ENCODE results near the gene ZCCHC2. TPM values are rescaled to one million over a fixed set of nuclear protein-coding genes. Genes with fewer than 3 reads are reported as not detected.

The ZCCHC2 gene
- total RNA-seq, 1 donor from 2014 or later: 18.1 TPM

DNA sequence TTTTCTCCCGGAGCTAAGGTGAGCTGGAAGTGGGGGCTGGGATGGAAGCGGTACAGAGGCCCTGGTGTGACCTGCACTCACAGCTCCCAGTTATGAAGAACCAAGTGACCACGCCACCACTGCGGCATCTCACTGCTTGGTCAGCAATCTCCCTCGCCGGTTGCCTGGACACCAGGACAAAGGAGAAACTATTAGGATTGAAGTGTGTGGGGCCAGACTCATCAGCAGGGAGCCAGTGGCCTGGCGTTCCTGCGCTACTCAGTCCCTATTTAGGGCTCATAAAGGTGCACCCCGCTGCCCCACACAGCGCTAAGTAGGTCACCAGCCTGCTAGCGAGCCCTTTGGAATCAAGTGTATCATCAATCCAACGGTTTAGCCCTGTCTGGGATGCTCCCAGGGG is 82.9 kb downstream of the ZCCHC2 start:
- DNase-seq (ENCODE audit: extremely low read depth, low read depth, low spot score): no peak

DNA sequence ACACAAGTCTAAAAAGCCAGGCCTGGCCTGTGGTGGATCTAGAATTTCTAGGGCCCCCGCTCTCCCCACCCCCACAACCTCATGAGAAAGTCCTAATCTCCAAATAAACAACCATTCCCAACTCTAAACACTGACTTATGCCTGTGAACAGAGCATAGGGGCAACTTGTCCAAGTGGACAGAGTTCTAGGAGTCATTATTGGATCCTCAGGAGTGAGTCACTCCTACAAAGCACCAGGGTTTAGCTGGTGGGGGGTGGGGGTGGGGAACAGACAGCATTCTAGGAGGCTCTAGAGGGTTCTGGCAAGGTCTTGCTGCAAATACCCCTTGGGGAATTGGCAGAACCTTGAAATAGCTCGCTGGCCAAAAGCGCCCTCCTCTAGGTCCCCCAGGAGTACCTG is 83.3 kb downstream of the ZCCHC2 start:
- no peak for DNase-seq (ENCODE audit: extremely low read depth, low read depth, low spot score)

DNA sequence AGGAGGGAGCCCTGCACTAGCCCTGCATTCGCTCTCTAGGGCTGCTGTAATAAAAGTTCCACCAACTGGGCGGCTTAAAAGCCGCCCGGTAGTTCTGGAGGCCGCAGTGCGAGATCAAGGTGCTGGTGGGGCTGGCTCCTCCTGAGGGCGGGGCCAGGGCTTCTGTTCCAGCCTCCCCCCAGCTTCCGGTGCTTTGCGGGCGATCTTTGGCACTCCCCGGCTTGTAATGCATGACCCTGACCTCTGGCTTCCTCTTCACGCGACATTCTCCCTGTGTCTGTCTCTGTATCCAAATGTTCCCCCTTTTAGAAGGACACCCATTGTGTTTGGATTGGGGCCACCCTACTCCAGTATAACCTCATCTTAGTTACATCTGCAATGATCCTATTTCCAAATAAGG is 84.5 kb downstream of the ZCCHC2 start:
- no peak for DNase-seq (ENCODE audit: extremely low read depth, low read depth, low spot score)

DNA sequence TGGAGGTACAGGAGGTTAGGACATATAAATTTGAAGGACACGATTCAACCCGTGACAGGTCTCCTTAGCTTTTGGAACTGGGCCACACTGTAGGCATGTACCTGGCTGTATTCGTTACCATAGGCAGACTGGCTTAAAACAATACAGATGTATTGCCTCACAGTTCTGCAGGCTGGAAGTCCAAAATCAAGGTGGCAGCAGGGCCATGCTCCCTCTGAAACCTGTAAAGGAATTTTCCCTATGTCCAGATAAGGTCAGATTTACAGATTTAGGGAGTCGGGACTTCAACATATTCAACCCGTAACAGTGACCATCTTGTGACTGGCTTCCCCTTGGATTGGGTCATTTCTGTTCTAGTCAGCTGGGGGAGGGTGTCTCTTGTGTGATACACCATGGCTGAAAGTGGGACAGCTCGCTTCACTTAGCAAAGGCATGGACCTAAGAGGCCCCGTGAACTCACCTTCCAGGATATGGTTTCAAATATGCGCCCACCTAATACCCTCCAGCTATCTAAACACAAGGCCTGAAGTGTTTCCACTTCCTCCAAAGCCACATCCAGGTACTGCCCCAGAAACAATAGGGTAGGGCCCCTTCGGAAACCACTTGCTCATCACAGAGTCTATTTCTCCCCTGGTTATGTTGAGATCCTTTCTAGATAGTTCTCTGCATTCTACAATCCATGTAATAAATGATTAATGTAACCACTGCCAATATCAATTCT is 85.0 kb downstream of the ZCCHC2 start:
- no peak for DNase-seq (ENCODE audit: extremely low read depth, low read depth, low spot score)

DNA sequence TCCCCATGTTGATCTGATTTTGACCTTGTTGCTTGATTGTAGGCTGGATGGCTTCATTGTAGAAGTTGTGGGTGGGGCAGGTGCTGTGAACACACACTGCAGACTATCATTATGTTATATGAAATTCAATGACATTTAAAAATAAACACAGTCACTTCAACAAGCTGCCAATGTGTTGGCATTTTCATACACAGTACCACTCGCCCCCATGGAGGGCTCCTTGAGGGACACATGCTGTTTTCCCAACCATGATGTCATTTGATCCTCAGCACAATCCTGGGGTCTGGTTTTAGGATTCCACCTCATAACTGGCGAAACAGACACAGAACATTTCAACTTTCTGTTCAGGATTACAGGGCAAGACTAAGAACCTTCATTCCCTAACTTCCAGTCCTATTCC is 86.9 kb downstream of the ZCCHC2 start:
- no peak for DNase-seq (ENCODE audit: extremely low read depth, low read depth, low spot score)

DNA sequence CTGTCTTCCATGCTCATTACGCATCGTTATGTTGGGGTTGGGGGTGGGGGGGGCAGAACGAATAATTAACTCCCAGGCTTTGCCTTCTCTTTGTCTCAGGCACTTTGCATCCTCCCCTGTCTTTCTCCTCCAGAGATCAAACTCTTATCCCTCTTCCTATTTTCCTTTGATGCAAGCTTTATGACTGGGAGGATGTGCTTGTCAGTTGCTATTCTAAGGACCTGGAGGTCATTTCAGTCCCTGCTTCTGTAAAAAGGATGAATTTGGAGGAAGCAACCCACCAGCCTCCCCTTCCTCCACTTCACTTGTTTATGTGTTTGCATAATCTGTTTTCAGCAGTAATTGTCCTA is 87.5 kb downstream of the ZCCHC2 start:
- DNase-seq (ENCODE audit: extremely low read depth, low read depth, low spot score): no peak

DNA sequence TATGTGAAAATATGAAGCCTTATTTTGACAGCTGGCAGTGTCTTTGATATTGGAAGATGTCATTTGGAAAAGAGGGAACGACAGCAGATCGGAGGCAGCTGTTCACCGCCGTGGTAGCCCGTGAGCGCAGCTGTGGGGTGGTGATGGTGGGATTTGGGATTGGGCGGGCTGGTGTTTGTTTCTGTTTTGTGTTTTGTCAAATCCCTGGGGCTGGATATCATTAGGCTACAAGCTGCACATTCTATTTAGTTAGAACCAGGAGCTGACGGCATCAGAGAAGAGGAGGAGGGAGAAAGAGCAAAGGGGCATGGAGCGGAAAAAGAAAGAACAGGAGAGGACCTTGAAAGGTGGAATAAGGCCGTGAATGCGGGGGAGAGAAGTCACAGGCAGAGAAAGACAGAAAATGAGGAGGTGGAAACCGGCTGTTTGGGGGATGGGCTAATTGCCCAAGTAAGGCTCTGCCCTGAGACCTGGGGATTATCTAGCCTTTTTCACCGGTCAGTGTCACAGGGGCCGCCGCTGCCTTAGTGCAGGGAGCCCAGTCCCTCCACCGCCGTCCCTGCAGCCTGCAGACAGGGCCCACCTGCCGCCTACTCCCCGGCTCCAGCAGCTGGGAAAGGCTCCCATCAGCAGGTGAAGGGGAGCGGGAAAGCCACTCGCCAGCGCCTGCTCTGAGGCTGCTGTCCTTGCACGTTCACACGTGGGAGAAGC is 88.0 kb downstream of the ZCCHC2 start:
- no peak for DNase-seq (ENCODE audit: extremely low read depth, low read depth, low spot score)

DNA sequence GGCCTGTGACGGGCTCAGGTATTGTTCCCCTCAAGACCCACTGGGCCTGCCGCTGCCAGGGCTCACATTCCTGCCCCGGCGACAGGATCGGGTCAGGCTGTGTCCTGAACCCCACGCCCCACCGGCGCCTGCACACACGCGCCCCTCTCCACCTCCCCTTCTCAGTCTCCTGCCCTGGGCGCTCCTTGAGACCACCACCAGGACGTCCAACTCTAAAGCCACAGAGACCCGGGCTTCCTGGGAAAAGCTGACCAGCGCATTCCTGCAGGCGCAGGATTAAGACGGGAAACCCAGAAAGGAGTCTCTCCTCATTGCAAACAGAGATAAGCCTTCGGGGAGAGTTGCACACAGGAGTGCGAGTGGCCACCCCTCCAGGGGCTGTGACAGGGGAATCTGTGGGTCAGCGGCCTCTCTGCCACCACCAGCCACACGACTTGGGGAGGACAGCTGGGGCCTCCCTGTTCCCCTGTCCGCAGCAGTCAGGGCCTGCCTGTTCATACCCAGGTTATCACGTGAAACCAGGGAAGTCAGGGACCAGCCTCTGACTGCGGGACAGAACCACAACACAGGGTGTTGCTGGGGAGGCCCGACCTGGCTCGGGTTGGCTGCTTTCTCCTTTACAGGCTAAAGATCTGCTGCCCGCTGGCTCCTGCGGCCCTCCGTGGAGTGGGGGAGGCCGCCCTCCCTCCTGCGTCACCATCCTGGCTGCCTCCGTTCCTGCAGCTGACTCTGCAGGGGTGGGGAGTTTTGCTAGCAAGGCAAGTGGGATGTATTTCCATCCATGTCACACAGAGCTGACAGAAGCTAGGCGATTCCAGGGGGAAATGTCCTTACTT is 88.8 kb downstream of the ZCCHC2 start:
- no peak for DNase-seq (ENCODE audit: extremely low read depth, low read depth, low spot score)

DNA sequence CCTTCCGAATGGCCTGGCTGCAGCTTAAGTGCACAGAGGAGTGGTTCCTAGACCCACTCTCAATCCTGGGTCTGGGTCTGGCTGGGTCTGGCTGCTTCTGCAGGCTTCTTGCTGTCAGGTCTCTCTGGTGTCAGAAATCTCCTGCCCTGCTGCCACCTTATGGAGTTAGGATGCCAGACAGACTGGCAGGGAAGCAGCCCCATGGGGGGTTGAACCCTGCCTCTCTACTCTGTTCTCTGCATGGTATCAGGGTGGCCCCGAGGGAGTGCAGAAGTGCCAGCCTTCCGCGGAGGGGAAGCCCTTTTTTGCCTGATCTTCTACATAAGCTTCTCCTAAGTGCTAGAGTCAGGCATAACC is 89.4 kb downstream of the ZCCHC2 start:
- no peak for DNase-seq (ENCODE audit: extremely low read depth, low read depth, low spot score)

DNA sequence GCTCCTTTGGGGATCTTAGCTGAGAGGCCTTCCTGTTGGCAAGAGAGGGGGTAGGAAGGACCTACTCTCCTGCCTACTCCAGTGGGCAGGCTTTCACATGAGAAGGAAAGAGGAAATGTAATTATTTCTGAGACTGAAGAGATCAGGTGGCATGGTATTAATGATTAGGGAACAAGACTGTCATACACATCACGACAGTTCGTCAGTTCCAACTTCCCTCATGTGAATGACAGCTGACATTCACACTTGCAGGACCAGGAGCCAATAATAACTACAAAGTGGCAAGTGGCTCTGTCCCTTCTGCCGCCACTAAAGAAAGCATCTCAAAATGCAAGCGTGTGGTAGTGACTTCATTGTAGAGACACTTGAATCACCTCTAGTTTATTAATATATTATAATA is 90.0 kb downstream of the ZCCHC2 start:
- no peak for DNase-seq (ENCODE audit: extremely low read depth, low read depth, low spot score)

DNA sequence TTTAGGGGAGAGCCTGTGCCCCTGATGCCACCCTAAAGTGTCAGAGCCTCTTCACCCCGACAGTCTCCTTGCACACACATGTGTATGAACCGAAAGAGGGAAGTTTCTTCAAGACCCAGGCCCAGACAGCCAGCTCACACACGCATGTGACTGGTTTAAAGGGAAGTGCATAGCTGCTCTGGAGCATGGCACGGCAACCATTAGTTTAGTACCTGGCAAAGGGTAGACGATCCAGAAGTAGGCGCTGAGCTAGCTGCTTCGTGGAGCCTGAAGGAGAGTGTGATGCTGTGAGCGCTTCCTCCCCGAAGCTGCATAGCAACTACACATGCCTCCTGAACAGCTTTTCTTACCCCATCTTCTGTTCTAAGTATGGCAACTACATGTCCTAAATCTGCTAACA is 91.7 kb downstream of the ZCCHC2 start:
- DNase-seq (ENCODE audit: extremely low read depth, low read depth, low spot score): no peak

DNA sequence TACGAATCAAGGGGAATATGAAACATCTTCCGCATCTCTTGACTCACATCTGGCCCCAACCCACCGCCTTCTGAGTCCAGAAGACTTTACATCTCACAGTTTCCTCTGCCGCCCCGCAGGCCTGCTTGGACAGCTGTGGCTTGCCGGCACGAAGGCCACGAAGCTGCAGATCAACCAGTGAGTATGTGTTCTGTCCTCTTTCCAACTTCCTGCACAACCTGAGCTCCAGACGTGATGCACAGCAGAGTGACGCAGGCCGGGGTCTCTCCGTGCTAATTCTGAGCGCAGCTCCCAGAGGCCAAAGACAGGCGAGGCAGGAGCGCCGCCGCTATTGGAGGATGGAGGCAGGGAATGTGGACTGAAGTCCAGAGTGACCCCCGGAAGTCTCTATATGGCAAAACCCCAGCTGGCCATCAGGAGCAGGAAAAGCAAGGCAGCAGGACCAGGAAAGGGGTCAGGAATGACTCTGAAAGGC is 93.5 kb downstream of the ZCCHC2 start:
- no peak for DNase-seq (ENCODE audit: extremely low read depth, low read depth, low spot score)

DNA sequence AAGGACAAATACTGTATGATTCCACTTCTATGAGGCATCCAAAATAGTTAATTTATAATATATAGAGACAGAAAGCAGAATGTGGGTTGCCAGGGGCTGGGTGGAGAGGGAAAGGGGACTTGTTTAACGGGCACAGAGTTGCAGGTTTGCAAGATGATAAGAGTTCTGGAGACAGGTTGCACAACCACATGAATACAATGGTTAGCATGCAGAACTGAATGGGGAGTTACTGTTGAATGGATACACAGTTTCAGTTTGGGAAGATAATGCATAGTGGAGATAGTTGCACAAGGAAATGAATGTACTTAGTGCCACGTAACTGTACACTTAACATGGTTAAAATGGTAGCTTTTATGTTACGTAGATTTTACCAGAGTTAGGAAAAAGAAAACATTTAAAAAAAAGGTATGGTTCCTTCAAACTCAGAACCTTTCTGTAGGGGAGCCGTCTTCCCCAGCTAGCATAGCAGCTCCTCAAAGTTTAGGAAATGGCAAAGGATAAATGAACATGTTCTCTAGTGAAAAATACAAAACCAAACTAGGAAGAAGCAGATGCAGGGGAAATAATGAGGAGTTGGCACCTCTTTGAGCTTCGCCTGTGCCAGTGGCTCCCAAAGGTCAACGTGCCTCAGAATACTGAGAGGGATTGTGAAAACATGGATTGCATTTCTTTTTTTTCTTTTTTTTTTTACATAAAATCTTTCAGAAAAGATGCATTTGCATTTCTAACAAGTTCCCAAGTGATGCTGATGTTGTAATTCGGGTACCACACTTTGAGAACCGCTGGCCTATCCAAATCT is 95.2 kb downstream of the ZCCHC2 start:
- DNase-seq (ENCODE audit: extremely low read depth, low read depth, low spot score): no peak

DNA sequence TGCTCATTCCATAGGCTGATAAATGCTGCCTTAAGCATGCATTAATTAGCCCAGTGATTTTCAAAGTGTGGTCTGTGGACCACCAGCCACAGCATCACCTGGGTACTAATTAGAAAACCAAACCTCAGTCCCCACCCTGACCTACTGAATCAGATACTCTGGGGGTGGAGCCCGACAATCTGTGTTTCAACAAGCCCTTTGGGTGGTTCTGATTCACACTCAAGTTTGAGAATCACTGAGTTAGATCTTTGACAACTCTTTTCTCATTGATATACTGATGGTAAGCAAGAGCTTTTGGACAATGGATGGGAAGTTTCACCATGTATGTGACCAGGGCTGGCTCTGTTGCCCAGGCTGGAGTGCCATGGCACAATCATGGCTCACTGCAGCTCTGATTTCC is 95.9 kb downstream of the ZCCHC2 start:
- no peak for DNase-seq (ENCODE audit: extremely low read depth, low read depth, low spot score)

DNA sequence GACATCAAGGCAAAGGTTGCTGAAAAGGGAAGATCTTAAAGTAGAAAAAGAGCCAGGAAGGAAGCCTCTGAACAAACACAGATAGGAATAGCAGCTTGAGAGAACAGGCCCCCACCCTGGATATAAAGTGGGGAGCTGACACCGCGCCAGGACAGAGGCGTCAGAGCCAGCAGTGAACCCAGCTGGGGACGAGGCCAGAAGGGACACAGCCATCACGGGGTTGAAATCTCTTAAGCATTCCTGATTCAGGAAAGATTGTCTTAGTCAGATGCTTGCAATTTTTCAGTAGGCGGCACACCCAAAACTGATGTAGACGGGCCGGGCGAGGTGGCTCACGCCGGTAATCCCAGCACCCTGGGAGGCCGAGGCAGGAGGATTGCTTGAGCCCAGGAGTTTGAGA is 98.7 kb downstream of the ZCCHC2 start:
- DNase-seq (ENCODE audit: extremely low read depth, low read depth, low spot score): no peak

DNA sequence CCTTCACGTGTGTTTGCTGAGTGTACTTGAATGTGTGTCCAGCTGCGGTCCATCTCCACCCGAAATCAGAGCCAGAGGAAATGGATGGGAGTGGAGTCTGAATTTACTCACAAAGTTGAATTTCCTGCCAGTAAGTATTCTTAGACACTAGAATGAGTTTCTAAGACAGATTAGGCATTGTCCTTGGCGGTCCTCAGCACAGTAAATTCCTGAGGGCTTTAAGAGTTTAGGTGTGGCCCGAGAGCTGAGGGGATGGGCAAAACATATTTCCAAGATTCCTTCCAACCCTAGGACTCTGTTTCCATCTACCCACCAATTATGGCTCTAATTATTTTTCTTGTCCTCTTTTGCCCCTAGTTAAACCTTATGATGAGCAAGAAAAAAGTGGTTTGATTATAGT is 102.2 kb downstream of the ZCCHC2 start:
- no peak for DNase-seq (ENCODE audit: extremely low read depth, low read depth, low spot score)

Other genes with a start within 250 kb of the ZCCHC2 start
- gene TNFRSF11A, start 197.7 kb upstream of the ZCCHC2 start, total RNA-seq: 0.63 and 1.4 TPM in 2 replicates
- gene PHLPP1, start 192.5 kb downstream of the ZCCHC2 start, total RNA-seq: 7.3 and 14.5 TPM in 2 replicates